NCI-H1105 treated with DMSO at 0.1 percent for 48 hours (cell line): ENCODE data around the gene PRR15L.

Experiments
- DNase-seq: peaks from one replicate; lab custom pipeline; 2025; lab: John Stamatoyannopoulos, UW

PRR15L gene

DNA sequence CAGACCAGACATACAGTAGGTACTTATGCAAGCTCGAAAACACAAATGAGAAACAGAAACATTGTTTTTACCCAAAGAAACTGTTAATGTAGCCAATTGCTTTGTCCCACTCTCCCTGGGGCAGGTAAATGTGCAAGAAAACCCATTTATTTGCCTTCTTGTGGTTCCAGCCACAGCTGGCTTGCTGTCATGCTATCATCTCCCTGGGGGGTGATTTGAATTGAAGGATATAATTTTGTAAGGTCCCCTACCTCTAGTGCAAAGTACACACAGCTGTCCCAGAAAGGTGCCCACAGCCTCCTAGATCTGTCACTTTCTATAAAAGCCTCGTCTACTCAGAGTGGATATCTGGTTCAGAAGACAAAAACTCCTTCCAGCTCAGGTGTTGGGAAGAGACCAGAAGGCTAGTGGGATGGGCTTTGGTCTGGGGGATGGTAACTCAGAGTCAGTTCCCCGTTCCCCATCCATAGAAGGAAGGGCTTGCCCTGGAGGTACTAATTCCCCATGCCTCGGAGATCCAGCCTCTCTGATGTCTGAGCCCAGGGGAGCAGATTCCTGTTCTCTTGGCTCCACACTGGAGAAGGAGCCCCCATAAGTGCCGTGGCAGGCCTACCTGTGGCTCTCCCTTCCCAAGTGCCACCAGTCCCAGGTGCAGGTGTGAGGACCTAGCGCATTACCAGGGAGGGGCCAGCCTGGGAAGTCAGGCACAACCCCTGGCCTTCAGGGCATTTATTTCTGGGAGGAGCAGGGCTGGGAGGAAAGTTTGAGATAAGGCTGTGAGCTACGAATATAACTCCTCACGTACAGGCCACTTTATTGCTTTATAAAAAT lies 2.4 kb upstream of the PRR15L start:
- no peak for DNase-seq

GRCh38 chr17:47956791-47957590 lies 692 bp downstream of the PRR15L start:
- DNase-seq: no peak

- DNase-seq: peak; percentile 13
These were observed 1.9 kb downstream of the PRR15L start for GRCh38 chr17:47955497-47956461.

- DNase-seq: no peak
These were observed 3.8 kb downstream of the PRR15L start for GRCh38 chr17:47953909-47954308.

DNA sequence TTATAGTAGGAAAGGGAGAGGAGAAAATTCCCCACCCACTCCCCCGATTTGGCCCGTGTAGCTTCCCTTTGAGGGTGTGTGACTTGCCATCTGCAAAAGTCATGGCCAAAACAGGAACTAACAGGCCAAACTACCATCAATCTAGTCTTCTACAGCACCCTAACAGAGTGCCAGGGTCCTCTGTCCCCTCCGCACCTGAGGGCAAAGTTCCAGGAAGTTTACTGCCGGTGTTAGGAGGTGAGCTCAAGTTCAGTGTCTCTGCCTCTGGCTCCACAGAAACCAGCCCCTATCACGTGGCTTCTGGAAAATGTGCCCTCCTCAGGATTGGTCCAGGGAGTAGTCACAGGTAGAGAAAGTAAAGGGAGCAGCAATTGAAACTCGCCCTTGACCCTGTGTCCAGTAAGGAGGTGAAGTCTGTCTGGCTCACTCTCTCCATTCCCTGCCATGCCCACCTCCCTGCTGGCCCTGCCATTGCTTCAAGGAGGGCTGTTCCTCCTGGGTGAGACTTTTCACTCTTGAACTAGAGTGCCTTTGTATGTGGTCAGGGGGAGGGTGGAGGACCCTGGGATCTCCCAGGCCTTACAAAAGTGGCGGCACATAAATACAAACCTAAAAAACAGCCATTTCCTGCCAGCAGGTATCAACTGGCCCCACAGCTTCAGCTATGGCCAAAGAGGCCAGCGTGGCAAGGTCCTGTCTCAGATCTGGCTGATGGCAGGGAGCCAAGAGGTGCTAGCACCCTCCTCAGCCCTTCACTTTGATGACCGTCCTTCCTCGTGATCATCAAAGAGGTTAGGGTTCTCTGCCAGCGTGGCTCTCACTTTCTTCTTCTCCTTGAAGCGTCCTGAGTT lies 5.3 kb downstream of the PRR15L start:
- DNase-seq: no peak

DNA sequence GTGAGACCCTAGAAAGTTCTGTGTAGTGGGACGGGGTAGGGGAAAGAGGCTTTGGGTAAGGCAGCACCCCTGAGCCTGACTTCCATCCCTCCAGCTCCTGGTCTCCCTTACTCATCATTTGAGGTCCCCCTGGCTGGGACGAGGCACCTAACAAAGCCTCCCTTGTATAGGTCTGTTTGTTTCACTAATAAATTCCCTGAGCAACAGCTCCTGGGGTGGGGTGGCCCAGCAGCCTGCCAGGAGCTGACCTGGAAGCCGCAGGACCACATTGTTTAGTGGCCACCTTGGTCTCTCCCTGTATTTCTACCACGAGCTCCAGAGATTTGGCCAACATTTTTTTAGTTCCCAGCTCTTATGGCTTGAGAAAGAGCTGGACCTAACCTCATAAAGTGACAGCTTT lies 7.2 kb downstream of the PRR15L start:
- no peak for DNase-seq

- DNase-seq: no peak
These were observed 7.7 kb downstream of the PRR15L start for GRCh38 chr17:47949946-47950345.

- DNase-seq: peak; percentile 74
These were observed 8.4 kb downstream of the PRR15L start for GRCh38 chr17:47949197-47949759.

DNA sequence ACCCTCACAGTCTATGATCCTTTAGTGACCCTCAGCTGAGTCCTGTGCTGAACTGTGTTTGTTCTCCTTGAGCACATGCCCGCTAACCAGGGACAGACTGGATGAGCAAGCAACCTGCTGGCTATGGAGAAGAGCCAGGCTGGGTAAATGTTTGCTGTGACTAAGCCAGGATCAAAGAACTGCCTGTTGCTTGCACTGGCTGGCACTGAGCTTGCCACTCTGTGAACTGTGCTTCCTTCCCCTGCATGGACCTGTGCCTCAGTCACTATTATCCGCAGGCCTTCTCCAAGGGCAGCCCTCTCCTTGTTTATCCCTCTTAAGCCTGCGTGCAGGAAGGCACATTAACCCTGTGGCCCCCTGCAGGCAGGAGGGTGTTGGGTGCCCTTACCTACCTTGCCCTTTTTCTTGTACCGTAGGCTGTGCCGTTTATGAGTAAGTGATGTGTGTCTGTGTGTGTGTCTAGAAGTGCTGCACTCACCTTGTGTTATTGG lies 8.9 kb downstream of the PRR15L start:
- no peak for DNase-seq

GRCh38 chr17:47946929-47947397 lies 10.7 kb downstream of the PRR15L start:
- DNase-seq: peak; percentile 55

DNA sequence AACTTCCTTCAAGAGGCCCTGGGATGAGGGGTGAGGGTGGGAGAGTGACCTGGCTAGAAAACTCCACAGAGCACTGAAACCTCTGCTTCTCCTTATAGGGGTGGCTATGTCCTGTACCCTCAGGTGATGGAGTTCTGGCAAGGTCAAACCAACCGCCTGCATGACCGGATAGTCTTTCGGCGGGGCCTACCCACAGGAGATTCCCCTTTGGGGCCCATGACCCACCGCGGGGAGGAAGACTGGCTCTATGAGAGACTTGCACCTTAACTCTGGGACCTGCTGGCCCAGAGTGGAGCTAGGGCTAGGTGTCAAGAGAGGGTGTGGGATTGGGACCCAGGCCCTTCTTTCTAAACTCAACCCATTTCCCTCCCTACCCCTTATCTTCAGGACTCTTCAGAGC lies 11.2 kb downstream of the PRR15L start:
- DNase-seq: no peak

DNA sequence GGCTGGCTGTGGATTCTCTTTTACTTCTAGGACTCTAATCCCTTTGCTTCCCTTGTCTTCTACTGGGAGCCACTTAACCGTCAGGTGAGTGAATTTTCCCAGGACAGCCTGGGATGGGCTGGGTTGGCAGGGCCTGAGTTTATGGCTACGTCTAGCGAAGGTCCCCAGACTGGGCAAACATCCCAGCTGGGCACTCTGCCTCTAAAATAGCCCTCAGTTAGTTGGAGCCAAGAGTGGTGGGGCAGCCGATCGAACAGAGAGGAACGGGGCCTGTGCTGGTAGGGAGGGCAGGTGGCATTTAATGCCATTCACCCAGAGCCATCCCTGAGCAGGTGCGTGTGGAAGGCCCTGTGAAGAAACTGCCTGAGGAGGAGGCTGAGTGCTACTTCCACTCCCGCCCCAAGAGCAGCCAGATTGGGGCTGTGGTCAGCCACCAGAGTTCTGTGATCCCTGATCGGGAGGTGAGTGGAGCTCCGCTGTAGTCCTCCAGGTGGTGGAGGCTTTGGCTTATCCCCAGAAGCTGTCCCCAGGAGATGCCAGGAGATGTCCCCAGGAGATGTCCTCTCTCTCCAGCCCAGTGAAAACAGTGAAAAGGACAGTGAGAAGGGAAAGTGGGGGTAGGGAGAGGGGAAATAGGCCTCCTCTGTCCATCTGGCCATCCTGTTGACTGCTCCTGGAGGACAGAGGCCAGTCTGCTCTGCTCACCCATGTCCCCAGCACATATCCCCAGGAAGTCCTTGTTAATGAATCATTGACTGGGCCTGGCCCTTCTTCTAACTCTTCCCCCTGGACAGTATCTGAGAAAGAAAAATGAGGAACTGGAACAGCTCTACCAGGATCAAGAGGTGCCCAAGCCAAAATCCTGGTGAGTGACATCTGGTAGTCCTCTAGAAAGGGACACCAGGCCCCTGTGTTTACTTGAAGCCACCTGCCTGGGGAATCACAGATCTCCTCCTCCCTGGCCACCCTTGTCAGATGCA lies 11.9 kb downstream of the PRR15L start:
- no peak for DNase-seq

GRCh38 chr17:47945080-47945479 lies 12.6 kb downstream of the PRR15L start:
- DNase-seq: no peak

GRCh38 chr17:47942568-47942967 lies 15.1 kb downstream of the PRR15L start:
- DNase-seq: no peak

DNA sequence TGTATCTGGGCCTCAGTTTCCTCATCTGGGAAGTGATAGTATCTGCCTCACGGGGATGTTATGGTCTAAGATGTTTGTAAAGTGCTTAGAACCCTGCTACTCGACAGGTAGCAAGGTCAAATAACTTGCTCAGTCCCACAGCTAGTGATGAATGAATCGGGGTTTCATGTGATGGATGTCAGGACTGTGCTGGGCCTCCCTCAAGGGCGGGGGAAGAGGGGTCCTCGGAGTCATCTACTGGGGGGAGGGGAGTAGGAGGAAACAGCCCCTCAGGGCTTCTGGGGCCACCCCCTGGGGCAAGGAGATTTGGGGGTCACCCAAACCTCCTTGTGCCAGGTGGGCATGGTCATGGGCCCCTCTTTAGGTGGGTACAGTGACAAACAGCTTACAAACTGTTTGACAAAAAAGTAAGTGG lies 15.6 kb downstream of the PRR15L start:
- DNase-seq: no peak

- peak; percentile 94 for DNase-seq
These were observed 16.2 kb downstream of the PRR15L start, which contains the start of gene PNPO for GRCh38 chr17:47941246-47942095. PNPO (plus strand) TSS chr17:47941571; CDS start chr17:47941676, 105 bp downstream.

- no peak for DNase-seq
These were observed 19.7 kb downstream of the PRR15L start for GRCh38 chr17:47937941-47938340.

DNA sequence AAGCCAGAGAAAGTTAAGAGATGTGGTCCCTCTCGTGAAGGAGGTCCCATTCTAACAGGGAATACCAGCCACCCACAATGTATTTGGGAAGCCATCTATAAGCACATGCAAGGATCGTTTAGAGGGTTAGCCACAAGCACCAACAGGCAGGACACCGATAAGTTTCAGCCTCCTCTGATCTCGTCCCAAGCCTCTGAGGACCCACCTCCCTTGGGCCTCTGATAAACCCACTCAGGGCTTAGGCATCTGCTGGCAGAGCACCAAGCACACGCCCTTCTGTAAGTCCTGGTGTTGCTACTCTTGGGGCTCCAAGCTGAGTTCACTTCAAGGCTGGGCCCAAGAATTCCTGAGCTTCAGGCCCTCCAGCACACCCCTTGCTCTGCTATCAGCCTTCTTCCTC lies 21.7 kb downstream of the PRR15L start:
- DNase-seq: no peak
